GM21447 (cell line): ENCODE results near the gene RASSF9.

Source experiments
- ATAC-seq: cut with Tn5 transposase; IDR thresholded peaks from one replicate; pipeline ENCODE4 v1.9.1; 2021; ENCODE audit not compliant: unreplicated experiment

Gene RASSF9

DNA sequence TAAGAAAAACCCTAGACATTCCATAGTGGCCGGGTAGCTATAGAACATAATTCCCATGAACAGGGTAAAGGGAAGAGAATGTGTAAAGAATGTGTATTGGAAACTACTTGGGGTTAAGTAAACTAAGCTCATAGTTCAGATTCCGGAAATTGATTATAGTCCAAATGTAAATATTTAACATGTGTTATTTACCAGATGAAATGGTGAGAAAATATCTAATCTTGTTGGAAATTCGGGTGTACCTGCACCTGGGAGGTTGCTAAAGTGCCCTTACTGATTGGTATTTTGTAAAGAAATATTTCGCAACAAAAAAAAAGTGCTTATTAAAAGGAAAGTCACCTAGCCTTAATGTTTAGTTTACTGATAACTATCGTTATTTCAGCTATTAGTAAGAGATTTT is 14.4 kb downstream of the RASSF9 start:
- no peak for ATAC-seq

- no peak for ATAC-seq
Observed at GRCh38 chr12:85821206-85821605, 15.0 kb downstream of the RASSF9 start.

GRCh38 chr12:85820101-85820500 is 16.1 kb downstream of the RASSF9 start:
- ATAC-seq: no peak

DNA sequence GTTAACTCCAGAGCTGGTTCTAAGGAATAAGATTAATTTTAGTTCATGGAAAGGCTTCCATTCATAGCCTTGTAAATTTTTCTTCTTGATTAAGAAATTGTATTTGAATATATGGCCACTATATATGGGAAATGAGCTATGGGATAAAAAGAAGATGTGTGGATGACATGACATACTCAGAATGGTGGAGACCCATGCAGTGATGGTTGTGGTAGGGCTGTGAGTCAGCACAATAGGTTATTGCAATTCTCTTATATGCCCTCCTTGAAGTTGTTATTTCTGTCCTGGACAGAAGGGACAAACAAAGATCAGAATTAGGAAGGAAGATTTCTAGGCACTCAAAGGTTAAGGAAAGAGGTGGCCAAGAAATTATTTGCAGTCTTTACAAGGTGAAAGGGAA is 21.5 kb downstream of the RASSF9 start:
- ATAC-seq: no peak

DNA sequence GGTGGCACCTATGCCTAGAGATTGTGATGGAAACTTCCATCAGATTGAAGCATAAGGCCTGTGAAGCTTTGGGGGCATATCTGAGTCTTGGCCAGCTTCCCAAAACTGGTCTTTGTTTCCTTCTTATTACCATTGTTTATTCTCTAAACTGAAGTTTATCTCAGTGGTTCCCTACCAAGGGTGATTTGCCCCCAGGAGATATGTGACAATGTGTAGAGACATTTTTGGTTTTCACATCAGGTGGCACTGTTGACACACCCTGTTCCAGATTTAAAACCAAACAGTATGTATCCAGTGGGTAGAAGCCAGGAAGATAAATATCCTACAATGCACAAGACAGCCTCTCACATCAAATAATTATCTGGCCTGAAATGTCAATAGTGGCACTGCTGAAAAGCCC is 22.1 kb downstream of the RASSF9 start:
- no peak for ATAC-seq

- no peak for ATAC-seq
Observed at GRCh38 chr12:85809500-85809899, 26.7 kb downstream of the RASSF9 start.

DNA sequence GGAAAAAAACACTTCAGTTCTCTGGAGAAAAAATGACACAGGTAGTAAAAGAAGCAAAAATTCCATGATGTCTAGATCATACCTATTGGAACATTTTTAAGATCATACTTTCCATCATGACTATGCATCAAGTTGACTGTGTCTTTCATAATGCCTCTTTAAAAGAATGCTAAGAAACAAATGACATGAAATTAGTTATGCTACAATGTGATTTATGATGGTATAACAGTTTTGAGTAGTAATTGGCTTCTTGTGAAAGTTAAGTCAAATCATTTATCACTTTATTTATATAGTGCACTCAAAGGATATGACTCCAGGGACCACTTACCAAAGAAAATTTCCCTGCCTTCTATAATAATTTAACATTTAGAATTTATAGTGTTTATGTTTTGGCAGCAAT is 28.5 kb downstream of the RASSF9 start:
- ATAC-seq: no peak

DNA sequence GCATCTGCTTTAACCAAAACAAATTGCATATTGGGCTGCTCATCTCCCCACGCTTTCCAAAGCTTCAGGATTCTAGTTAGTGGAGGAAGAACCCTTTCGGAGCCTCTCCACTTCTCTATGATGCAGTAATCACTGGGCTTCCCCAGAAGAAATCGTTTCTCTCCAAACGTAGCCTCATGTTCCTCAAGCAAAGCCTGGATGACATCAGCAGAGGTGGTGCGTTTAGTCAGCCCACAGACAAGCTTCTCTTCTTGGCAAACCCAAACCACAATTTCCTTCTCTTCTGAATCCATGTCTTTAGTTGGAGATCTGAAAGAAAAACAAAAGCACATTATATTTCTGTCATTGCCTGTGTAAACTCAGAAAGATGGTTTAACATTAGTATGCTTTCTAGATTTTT is 30.6 kb downstream of the RASSF9 start:
- ATAC-seq: no peak

- ATAC-seq: no peak
Observed at GRCh38 chr12:85804663-85805062, 31.5 kb downstream of the RASSF9 start.

DNA sequence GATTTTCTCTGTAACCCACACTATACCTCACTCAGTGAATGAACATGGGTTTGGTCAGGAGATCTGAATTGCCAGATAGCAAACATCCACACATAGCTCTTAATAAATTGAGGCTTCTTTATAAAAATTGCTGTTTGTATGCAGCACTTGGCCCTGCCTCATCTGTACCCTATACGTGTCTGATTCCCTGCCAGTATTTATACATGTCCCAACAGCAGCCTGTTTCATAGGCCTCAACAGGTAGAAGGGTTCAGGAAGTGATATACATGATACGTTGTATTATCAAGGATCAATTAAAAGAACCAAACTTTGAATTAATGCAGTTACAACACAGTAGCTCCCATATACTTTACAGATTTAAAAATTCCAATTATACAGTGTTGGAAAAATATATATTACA is 32.3 kb downstream of the RASSF9 start:
- no peak for ATAC-seq

- ATAC-seq: no peak
Observed at GRCh38 chr12:85803231-85803630, 33.0 kb downstream of the RASSF9 start.

DNA sequence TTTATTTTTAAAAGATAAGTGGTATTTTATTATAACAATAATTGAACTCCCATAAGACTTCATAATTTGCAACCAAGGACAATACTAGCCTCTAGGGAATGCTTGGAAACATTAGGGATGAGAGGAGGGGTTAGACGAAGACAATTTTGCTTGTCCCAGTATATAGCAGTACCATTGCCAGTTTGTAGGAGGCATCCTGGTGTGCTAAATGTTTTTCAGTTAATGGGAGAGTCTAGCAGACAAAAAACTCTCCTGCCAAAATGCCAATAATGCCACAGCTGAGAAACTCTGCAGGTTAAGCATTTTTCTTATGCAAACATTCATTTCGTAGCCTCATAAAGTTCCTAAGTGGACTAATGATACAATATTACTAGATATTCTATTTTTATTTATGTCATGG is 38.1 kb downstream of the RASSF9 start:
- ATAC-seq: no peak

DNA sequence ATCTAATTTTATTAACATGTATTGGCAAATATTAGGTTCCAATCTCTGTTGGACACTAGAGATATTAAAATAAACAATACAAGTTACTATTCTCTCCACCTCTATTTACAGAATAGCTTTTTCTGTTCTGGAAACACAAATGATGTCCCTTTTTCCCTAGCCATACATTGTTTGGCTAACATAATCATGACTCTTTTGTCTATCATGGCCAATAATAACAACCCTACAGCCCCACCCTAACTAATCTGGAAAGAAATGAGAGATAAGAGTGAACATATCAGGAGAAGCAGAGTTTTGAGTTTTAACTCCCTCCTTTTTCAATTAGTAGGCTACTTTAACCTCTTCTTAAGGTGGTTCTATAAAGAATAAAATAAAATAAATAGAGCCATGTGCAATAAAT is 40.2 kb downstream of the RASSF9 start:
- ATAC-seq: no peak

DNA sequence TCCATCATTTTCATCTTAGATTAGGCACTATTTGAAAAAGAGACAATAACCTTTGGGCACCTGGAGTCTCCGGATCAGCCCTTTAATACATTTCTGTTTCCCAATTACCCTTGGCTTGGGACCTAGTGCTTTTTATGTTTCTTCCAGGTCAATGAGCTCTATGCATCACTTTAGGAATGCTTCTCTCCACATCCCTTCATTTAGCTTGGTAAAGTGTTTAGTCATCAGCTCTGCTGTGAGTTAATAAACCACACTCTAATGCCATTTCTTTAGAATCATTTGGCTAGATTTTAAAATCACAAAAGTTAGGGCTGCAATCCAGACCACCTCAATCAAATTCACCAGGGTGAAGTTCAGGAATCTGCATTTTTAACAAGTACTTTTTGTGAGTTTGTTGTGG is 41.7 kb downstream of the RASSF9 start:
- no peak for ATAC-seq

- ATAC-seq: no peak
Observed at GRCh38 chr12:85784096-85784720, 52.0 kb downstream of the RASSF9 start.

DNA sequence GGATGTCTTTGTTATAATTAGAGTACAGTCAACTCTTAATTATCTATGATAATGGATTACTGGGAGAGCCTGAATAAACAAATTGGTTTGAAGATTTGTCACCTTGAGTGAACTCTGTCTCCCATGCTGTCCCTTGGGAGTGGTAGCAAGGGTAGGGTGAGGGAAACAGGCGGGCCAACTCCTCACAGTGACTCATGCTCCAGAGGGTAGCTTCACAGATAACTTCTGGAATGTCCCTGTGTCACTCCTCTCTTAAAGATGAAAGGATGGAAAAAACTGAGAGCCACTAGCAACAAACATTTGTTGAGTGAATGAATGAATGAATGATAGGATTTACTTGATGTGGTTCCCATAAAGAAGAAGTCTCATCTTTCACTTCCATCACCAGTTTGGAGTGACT is 53.5 kb downstream of the RASSF9 start:
- no peak for ATAC-seq

DNA sequence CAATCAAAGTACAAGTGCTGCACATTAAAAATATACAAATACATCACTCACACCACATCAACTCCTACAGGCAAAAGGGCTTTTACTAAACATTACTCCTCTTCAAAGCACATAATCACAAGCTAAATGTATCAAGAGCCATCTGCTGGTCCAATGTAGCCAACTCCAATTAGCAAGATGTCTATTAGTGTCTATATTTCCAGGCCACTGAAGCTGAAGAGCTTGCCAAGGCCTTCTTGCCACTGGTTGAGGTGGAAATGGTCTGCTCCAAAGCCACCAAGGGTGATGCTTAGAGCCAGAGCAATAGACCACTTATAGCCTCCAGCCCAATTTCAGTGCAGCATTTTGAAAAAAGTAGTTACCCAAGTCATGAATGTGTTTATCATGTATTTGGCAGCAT is 54.4 kb downstream of the RASSF9 start:
- no peak for ATAC-seq

DNA sequence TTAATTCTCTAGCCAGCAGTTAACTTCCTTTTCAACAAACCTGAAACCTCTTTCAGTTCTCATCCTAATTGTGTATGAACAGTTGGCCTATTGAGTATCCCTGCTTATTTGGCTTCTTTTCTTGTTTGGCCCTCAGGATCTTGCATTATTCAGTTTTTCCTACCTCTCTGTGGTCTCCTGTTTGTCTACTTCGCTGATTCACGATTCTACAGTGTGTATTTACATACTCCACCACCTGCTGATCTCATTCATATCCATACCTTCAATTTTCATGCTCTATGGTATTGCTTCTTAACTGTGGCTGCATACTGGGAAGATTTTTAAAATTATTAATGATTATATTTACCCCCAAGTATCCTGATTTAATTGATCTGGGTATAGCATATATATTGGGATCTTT is 56.4 kb downstream of the RASSF9 start:
- ATAC-seq: no peak

- ATAC-seq: no peak
Observed at GRCh38 chr12:85775091-85775490, 61.1 kb downstream of the RASSF9 start.

DNA sequence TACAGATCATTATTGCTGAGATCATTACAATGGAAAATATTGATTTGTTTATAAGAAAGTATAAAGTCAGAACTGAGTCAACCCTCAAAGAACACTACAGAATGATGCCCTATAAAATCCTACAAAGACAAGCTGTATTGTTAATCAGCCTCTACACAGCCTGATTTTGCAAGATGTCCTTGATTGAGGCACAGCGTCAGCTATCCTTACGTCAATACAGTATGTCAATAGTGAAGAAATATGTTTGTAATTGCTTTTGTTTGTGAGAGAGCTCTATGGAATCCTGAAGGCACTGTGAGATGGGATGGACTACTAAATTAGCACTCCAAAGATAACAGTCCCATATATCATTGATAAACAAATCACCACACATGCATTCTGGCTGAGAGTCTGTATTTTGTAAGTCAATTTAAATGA is 70.7 kb downstream of the RASSF9 start:
- ATAC-seq: no peak

- ATAC-seq: no peak
Observed at GRCh38 chr12:85759623-85760022, 76.6 kb downstream of the RASSF9 start.

GRCh38 chr12:85759091-85759490 is 77.1 kb downstream of the RASSF9 start:
- no peak for ATAC-seq

GRCh38 chr12:85755760-85756159 is 80.4 kb downstream of the RASSF9 start:
- no peak for ATAC-seq
